Anterior cingulate cortex (tissue), 58 donors: ENCODE measurements around the gene GFOD2.
"Not testable (repeated sequence)": the region's sequence is repeated elsewhere in the genome, so short reads cannot be mapped to it uniquely, and the experiment has no call there.

Experiments used
- DNase-seq, 58 donors: peaks; one replicate each; lab custom pipeline; 2025; lab: John Stamatoyannopoulos, UW

The GFOD2 gene, protein sequence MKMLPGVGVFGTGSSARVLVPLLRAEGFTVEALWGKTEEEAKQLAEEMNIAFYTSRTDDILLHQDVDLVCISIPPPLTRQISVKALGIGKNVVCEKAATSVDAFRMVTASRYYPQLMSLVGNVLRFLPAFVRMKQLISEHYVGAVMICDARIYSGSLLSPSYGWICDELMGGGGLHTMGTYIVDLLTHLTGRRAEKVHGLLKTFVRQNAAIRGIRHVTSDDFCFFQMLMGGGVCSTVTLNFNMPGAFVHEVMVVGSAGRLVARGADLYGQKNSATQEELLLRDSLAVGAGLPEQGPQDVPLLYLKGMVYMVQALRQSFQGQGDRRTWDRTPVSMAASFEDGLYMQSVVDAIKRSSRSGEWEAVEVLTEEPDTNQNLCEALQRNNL

DNA sequence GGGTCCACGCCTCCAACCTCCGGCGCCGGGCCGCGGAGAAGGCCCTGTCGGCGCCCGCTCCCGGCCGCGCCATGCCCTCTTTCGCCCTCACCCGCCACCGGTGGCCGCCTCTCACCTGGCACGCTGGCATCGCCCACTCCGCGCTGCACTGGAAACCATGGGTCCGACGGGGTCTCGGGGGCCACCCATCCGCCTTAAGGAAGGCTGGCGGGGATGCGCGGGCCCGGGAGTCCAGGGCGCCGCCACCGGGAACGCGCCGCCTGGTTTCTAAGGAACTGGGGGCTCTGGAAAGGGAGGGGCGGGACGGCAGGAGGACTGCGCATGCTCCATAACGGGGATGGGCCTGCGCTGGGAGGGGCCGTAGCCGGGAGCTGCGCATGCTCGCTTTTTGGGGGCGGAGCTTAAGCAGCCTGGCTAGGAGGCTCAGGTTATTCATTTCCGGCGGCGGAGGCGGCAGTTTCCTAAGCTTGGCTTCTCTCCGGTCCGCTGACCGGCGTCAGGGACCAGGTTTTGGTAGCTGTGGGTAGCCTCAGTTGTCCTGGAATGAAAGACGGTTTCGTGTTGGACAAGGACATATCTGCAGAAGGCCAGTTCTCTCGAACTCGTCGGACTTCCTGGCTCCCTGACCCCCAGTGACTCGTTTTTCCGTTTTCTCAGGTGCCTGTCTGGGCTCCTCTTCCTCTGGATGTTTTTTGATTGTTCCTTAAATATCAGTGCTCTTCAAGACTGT, at the start of gene GFOD2:
GFOD2 (minus strand) TSS at position 269 of the 730 bp plus-strand sequence. CDS start 33,601 bp downstream, outside the sequence.
- peak; percentile 57 to 98 (median 92) for DNase-seq

DNA sequence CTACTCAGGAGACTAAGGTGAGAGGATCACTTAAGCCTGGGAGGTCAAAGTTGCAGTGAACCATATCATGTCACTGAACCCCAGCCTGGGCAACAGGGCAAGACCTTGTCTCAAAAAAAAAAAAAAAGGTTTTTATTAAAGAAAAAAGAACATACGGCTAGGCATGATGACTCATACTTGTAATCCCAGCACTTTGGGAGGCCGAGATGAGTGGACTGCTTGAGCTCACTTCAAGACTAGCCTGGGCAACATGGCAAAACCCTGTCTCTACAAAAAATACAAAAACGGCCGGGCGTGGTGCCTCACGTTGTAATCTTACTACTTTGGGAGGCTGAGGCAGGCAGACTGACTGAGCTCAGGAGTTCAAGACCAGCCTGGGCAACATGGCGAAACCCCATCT, 48.8 kb upstream of the GFOD2 start:
- no peak for DNase-seq

DNA sequence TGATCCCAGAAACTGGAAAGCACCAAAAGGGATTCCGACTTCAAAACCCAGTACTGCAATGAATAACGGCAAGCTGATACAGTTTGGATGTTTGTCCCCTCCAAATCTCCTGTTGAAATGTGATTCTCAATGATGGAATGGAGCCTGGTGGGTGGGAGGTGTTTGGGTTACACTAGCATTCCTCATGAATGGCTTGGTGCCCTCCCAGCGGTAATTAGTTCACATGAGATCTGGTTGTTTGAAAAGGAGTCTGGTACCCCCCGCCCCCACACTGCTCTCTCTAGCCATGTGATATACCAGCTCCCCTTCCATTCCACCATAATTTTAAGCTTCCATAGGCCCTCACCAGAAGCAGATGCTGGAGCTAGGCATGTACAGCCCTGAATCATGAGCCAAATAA, 47.2 kb upstream of the GFOD2 start:
- DNase-seq = no peak

DNA sequence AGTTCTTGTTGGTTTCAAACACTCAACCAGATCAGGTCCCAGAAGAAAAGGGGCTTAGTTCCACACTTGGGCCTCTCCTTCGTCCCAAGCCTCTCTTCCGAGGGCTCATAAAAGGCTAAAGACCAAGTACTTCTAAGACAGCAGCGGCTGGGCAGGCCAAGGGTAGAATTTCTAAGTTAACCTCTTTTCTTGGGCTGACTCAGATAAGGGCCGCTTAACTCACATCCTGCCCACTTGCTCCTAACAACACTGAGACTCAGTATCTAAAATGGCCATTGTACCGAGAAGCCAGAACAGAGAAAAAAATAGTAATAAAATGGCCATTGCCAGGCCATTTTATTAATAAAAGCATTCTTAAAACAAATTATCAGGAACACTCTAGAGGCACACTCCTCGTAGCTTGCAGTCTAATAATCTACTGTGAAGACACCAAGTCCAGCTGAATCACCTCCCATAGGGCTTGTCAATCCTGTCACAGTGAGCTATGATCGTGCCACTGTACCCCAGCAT, 45.1 kb upstream of the GFOD2 start:
- DNase-seq = no peak

DNA sequence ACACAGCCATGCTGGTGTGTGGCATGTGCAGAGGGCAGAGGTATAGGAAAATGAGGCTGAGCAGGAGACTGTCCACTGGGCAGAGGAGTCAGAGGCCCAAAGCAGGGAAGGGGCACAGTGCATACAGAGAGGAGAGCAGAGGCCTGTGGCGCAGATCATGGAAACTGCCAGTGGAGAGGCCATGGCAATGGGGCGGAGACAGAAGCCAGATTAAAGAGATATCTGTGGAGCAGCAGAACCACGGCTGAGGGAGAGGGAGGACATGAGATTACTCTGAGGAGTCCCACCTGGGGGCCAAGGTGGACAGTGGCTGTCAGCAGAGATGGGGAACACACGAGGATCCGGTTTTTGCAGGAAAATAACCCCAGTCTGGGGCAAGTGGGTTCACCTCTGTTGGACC, 44.0 kb upstream of the GFOD2 start:
- DNase-seq = no peak

DNA sequence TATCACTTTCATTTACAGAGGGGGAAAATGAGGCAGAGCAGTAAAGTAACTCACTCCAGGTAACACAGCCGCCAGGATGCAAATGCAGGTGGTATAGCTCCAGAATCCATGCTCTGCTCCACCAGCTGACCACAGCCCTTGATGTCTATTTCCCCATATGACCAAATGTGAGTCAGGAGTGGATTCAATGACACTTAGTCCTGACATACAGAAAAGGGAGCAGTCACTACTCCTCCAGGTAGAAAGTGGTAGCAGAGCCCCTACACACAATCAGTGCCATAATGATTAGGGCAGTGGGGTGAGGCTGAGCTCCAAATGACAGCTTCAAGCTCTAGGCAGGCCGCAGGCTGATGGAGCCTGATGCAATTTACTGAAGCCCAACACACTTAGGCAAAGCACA, 43.3 kb upstream of the GFOD2 start:
- no peak for DNase-seq

DNA sequence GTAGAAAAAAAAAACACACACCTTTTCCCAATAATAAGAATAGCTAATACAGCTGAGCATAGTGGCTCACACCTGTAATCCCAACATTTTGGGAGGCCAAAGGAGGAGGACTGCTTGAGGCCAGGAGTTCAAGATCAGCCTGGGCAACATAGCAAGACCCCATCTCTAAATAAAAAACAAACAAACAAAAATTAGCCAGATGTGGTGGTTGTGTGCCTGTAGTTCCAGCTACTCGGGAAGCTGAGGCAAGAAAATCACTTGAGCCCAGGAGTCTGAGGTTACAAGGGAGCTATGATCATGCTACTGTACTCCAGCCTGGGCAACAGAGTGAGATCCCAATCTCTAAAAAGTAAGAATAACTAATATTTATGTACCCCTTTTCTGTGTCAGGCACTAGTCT, 42.8 kb upstream of the GFOD2 start:
- no peak for DNase-seq

DNA sequence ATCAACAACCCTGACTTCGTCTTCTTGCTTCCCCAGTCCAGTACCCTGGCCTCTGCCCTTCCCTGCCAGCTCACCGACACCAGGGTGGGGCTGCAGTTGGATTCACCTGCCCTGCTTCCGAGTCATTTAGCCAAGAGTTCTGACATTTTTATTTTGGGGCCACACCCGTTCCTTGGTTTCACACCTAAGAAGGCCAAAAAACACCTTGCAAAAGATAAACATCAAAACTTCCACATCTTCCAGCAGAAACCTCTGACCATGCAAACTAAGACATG, 41.8 kb upstream of the GFOD2 start:
- no peak for DNase-seq

DNA sequence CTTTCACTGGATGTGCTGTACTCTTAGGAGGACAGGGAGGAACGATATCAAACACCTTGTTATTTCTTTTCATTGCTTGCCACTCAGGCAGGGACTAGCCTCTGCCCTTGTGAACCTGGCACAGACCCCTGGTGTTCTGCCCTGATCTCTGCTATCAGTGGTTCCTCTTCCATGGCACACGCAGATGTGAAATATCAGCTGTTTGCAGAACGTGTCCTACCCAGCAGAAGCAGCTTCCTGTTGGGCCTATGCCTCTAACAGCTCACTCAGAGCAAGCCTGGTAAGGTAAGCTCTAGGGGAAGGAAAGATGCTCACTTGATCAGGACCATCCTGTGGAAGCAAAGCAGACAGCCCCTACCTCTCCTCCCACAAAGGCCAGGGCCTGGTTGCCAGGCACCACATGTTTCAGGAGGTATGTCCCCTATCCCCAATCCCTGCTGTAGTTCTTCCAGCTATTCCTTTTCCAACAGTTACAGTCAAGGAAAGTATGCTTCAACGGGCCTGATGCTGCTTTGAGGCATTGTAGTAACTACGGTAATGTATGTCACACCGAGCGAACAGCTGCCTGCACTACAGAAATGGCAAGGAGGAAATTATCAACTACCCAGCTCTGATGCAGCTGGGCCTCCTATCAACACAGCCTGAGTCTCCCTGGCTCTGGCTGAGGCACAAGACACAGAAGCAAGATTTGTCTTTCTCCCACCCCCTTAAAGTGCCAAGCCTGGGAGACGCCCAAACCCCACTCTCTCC, 41.3 kb upstream of the GFOD2 start:
- DNase-seq = peak in 6 of 58 donors; percentile 4 to 38 (median 8)

DNA sequence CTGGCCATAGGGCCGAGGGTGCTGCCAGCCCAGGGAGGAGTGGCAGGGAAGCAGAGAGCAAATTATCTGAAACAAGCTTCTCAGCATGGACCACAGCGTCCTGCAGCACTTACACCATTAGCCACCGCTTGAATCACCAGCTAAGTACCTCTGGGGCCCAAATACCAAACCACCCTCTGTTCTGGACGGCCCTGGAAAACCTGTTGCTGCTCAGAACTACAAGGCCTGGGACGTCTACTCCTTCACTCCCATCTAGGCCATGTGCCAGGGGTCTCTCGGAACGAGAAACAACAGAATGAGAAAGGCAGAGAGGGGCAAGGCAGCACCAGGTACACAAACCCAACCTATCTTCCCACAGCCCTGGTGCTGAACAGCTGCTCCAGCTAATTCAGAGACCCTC, 39.9 kb upstream of the GFOD2 start:
- DNase-seq = no peak

DNA sequence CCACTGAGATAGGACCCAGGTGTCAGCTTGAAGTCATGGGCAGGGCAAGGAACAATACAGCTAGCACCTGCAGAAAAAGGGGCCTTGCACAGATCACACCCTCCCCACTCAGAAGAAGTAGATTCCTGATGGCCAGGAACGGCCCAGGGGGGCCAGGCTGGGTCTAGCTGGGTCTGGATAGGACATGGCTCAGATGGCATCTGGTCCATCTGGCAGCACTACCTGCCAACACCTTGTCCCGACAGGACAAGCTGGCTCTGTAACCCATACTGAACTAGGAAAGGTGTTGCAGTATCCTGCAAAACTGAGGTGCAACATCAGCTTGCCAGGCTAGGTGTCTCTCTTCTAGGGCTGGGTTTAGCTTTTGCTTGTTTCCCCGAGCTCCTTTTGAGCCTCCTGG, 38.9 kb upstream of the GFOD2 start:
- no peak for DNase-seq

DNA sequence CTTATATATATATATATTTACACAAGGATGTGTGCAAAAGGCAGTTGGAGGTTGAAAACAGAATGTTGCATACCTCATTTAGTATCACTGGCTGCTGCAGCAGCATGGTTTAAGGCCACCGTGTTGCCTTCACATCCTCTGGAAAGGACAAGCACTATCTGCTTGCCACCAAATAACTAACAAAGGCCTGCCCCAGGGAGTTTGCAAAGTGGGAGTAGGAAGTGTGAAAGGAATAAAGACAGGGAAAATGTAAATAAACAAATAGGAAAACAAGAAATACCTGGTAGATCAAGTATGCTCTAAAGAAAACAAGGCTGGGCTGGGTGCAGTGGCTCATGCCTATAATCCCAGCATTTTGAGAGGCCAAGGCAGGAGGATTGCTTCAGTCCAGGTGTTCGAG, 33.5 kb upstream of the GFOD2 start:
- no peak for DNase-seq

DNA sequence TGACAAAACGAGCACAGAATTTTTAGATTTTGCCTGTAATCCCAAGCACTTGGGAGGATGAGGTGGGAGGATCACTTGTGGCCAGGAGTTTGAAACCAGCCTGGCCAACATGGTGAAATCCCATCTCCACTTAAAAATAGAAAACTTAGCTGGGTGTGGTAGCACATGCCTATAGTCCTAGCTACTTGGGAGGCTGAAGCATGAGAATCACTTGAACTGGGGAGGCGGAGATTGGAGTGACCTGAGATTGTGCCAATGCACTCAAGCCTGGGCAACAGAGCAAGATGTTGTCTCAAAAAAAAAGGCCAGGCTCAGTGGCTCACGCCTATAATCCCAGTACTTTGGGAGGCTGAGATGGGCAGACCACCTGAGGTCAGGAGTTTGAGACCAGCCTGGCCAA, 32.2 kb upstream of the GFOD2 start:
- not testable (repeated sequence) for DNase-seq

DNA sequence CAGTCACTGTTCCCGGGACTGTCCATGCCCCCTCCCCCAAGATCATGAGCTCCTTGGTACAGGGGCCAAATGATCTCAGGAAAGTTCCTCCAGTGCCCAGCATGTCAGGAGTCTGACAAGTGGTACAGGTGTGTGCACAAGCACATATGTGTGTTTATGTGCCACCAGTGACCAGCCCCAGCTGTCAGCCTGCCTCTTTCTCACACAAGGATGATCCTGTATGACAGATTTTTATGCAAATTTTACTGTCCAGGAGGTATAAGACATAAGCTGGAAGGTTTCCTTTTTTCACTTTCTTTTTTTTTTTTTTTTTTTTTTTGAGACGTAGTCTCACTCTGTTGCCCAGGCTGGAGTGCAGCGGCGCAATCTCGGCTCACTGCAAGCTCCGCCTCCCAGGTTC, 31.4 kb upstream of the GFOD2 start:
- no peak for DNase-seq

DNA sequence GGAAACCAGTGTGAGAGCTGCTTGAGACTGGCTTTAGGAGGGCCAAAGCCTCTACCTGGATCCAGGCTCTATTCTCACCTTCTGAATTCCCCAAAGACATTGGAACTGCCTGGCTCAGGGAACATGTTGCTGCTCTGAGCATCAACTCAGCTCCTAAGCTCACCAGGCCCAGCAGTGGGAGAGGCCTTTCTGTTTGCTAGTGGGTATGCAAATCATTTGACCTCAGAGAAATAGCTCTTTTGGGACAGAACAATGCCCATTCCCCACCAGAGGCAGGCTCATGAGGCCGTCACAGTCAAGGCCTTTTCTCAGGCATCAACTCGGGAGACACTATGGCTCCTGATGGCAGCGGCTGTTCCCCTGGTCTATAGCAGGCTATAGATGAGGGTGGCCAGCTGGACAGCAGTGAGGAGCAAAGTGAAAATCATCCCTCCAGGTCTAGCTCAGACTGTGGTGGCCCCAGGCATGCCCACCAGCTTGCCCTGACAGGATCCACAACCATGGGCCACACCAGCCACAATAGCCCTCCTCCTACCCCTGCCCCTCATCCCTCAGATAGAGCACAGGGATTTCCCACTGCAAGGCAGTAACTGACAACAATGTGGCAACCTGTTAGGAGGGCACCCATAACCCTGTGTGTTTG, 30.4 kb upstream of the GFOD2 start:
- DNase-seq = no peak

DNA sequence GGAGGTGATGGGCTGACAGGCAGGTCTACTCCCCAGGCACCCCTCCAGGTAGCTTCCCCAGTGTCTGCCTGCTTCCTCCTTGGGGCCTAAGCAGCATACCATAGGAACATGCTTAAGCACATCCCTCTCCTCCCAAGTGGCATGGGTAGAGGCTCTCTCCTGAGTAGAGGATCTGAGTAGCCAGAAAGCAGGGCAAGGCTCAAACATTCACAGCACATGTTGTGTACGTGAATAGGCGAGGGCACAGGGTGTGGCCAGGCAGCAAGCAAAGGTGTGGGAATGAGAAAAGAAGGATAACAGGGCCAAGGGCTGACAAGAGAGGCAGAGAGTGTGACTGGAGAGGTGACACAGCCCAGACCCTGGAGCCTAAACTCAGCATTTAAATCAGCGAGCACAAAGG, 29.7 kb upstream of the GFOD2 start:
- no peak for DNase-seq

DNA sequence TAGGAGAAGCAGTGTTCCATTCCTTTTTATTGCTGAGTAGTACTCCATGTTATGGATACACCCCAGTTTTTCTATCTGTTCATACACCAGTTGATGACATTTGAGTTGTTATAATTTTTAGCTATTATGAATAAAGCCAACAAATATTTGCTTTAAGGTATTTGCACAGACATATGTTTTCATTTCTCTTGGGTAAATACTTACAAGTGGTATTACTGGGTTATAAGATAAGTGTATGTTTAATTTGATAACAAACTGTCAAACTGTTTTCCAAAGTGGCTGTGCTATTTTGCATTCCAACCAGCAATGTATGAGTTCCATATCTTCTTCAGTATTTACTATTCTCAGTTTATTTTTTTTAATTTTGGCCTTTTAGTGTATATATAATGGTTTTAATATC, 27.7 kb upstream of the GFOD2 start:
- DNase-seq = no peak

DNA sequence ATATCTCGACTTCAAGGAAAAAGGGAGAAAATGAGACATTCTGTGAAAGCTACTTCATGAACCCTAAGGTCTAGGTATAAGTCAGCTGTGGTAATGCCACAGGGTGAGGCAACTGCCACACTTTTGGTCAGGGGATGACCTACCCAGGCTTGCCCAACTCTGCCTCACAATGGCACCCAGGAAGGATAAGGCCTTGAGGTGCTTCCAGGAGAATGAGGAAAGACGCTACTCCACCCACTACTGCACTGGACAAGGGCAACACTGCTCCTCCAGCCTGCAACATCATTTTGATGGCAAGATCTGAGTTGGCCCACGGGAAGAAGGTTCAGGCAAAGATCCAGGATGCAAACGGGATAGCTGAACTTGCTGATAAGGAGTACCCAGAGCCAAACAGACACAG, 22.0 kb upstream of the GFOD2 start:
- DNase-seq = no peak

DNA sequence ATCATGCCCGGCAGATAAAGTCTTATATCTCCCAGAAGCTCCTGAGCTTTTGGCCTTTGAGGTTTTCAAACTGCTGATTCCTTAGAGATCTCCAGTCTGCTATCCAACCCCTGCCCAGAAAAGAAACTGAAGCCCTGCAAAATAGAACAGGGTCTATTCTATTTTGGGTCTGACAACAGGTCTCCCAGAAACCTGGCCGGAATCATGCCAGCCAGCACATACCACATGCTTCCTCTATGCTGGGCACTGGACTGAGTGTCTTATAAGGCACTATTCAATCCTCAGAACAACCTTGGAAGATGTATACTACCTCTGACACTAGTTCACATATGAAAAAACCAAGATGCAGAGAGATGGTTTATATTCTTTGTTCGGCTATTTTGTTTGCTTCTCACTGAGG, 21.3 kb upstream of the GFOD2 start:
- DNase-seq = no peak

DNA sequence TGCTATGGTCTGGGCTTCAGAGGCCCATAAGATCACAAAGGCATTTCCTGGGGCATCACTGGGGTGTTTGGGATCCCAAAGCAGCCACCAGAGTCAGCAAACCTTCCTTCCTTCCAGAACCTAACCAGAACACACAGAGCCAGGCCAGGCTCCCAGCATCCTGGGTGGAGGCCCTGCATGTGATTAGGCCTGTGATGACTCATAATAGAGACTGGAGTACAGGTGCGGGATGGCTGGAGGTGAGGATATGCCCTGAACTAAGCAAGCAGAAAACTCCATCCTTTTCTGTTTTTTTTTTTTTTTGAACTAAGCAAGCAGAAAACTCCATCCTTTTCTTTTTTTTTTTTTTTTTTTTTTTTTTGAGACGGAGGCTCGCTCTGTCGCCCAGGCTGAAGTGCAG, 17.7 kb upstream of the GFOD2 start:
- no peak for DNase-seq

DNA sequence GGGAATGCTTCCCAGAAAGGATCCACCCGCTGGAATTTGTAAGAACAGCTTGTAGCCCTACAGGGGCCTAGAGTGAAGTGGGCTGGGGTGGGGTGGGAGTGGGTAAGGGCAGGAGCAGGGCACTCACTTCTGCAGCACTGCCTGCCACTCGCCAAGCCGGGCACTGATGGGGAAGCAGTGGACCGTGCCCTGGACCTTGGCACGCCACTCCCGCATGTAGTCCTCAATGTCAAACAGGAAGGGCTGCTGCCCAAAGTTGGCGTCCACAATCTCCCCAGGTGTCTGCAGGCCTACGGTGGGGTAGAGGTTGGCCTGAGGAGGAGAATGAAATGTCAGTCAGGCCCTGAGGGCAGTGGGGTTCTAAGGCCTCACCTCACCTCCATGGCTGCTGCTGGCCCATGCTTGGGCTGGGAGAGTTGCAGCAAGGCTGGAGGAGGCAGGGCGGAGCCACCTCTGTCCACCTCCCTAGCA, 15.7 kb upstream of the GFOD2 start:
- no peak for DNase-seq
